PFSK-1 (cell line): ENCODE results near the gene HDAC4.

Experiments used
- FOXP2 ChIP-seq: optimal IDR thresholded peaks from 2 replicates; pipeline ENCODE3; 2011; ENCODE audit warnings: borderline replicate concordance, control low read depth, inconsistent platforms; ENCODE audit not compliant: insufficient read depth; ENCODE audit errors: extremely low read length, extremely low read depth
- POLR2AphosphoS5 ChIP-seq: IDR thresholded peaks from 2 replicates; pipeline ENCODE4 v1.6.1; 2012; ENCODE audit warnings: low read depth, mild to moderate bottlenecking, control low read depth, low read length, moderate library complexity
- REST ChIP-seq, 2 experiments: IDR thresholded peaks; 2 replicates each; pipeline versions ENCODE4 v1.6.1 to v1.8.0; 2011 to 2012; ENCODE audit warnings: low read depth in 2 of 2, low read length in 2 of 2, control low read depth in 1 of 2, inconsistent platforms in 1 of 2, mild to moderate bottlenecking in 1 of 2, moderate library complexity in 1 of 2; ENCODE audit not compliant: insufficient read depth in 1 of 2
- SIN3A ChIP-seq: IDR thresholded peaks from 2 replicates; pipeline ENCODE4 v1.6.1; 2012; ENCODE audit warnings: mild to moderate bottlenecking, low read length, moderate library complexity, borderline replicate concordance; ENCODE audit not compliant: insufficient read depth
- TAF1 ChIP-seq: IDR thresholded peaks from 2 replicates; pipeline ENCODE4 v1.6.1; 2012; ENCODE audit warnings: low read length, control low read depth, borderline replicate concordance; ENCODE audit not compliant: insufficient read depth

Gene HDAC4

GRCh38 chr2:239429473-239430350 is 28.9 kb upstream of the HDAC4 start:
- TF ChIP-seq REST (IDR thresholded peaks at IDR 0.05; ENCODE audit: insufficient read depth in 1 of 2, low read depth in 2 of 2, low read length in 2 of 2) (no peak), POLR2AphosphoS5 (no peak), TAF1 (no peak), FOXP2 (no peak), SIN3A (no peak)

- TF ChIP-seq SIN3A (no peak), REST (IDR thresholded peaks at IDR 0.05; ENCODE audit: insufficient read depth in 1 of 2, low read depth in 2 of 2, low read length in 2 of 2) (no peak), FOXP2 (no peak), TAF1 (no peak), POLR2AphosphoS5 (no peak)
Observed at GRCh38 chr2:239425631-239426030, 24.8 kb upstream of the HDAC4 start.

GRCh38 chr2:239424337-239425045 is 23.7 kb upstream of the HDAC4 start:
- TF ChIP-seq REST (IDR thresholded peaks at IDR 0.05; ENCODE audit: insufficient read depth in 1 of 2, low read depth in 2 of 2, low read length in 2 of 2) (no peak), FOXP2 (no peak)

- no peak for TF ChIP-seq SIN3A
- no peak for TF ChIP-seq POLR2AphosphoS5
- TF ChIP-seq REST (IDR thresholded peaks at IDR 0.05; ENCODE audit: insufficient read depth in 1 of 2, low read depth in 2 of 2, low read length in 2 of 2): no peak
- no peak for TF ChIP-seq TAF1
- no peak for TF ChIP-seq FOXP2
Observed at GRCh38 chr2:239423551-239423950, 22.7 kb upstream of the HDAC4 start.

- TF ChIP-seq SIN3A (no peak), FOXP2 (no peak), POLR2AphosphoS5 (no peak), TAF1 (no peak), REST (IDR thresholded peaks at IDR 0.05; ENCODE audit: insufficient read depth in 1 of 2, low read depth in 2 of 2, low read length in 2 of 2) (no peak)
Observed at GRCh38 chr2:239421851-239422250, 21.0 kb upstream of the HDAC4 start.
